IMR-90 (cell line): ENCODE measurements around the gene TMEM117. TPM values are rescaled to one million over a fixed set of nuclear protein-coding genes. Genes with fewer than 3 reads are reported as not detected.

Experiments used
- ATAC-seq: fragments of 200-7000 bp; cut with Tn5 transposase; 2 replicates; pipeline ENCODE4 v1.9.1; 2020; ENCODE audit warnings: low read depth, mild to moderate bottlenecking, moderate library complexity
- BruUV-seq: library from RNA; stranded (reverse); fragments of 400-500 nt; replicated peaks from 2 replicates; lab custom pipeline; 2021; lab: Mats Ljungman, UMichigan
- CTCF ChIA-PET: fragments of 300-600 bp; formaldehyde crosslinking; extraction: SDS; loops from one replicate; lab custom pipeline; 2021; ENCODE audit warnings: antibody characterized with exemption; lab: Yijun Ruan, JAX
- POLR2A ChIA-PET: fragments of 300-600 bp; sonication (Branson Sonifier 250); formaldehyde crosslinking; loops from one replicate; lab custom pipeline; 2022; ENCODE audit warnings: antibody characterized with exemption; ENCODE audit not compliant: unreplicated experiment; lab: Charles Lee
- DNase-seq: peaks from one replicate; pipeline ENCODE4 v3.0.0; 2013
- H2AFZ ChIP-seq: replicated peaks from 2 replicates; pipeline ENCODE3; 2013; ENCODE audit warnings: low read length, mild to moderate bottlenecking; ENCODE audit not compliant: poor library complexity
- H2AK5ac ChIP-seq: 2 replicates; pipeline ENCODE4 v1.6.1; 2013; ENCODE audit warnings: low read depth, low read length, inconsistent platforms
- H2AK9ac ChIP-seq: replicated peaks from 2 replicates; pipeline ENCODE3; 2013; ENCODE audit warnings: mild to moderate bottlenecking, low read depth, low read length, moderate library complexity; ENCODE audit not compliant: poor library complexity
- H2BK120ac ChIP-seq: 2 replicates; pipeline ENCODE4 v1.6.1; 2013; ENCODE audit warnings: low read depth, low read length, inconsistent platforms
- H2BK15ac ChIP-seq: 3 replicates; pipeline ENCODE4 v1.6.1; 2013; ENCODE audit warnings: low read depth, low read length, inconsistent platforms
- H2BK20ac ChIP-seq: 2 replicates; pipeline ENCODE4 v1.6.1; 2013; ENCODE audit warnings: low read depth, mild to moderate bottlenecking, inconsistent platforms, low read length, moderate library complexity
- H2BK5ac ChIP-seq: 2 replicates; pipeline ENCODE4 v1.6.1; 2013; ENCODE audit warnings: mild to moderate bottlenecking, low read depth, low read length, inconsistent platforms; ENCODE audit not compliant: poor library complexity, severe bottlenecking
- H3K14ac ChIP-seq: replicated peaks from 2 replicates; pipeline ENCODE4 v1.6.1; 2013; ENCODE audit warnings: low read depth, low read length, inconsistent platforms
- H3K18ac ChIP-seq: 2 replicates; pipeline ENCODE4 v1.6.1; 2013; ENCODE audit warnings: low read depth, low read length, control low read depth
- H3K23ac ChIP-seq: 2 replicates; pipeline ENCODE4 v1.6.1; 2013; ENCODE audit warnings: low read depth, low read length, inconsistent platforms
- H3K27ac ChIP-seq: 2 replicates; pipeline ENCODE4 v1.5.1; 2013; ENCODE audit warnings: mild to moderate bottlenecking, control low read depth, low read length; ENCODE audit not compliant: insufficient read depth
- H3K27me3 ChIP-seq: 2 replicates; pipeline ENCODE4 v1.6.1; 2013; ENCODE audit warnings: low read length; ENCODE audit not compliant: control insufficient read depth, insufficient read depth
- H3K36me3 ChIP-seq: 2 replicates; pipeline ENCODE4 v1.6.1; 2013; ENCODE audit warnings: low read length, mixed read lengths; ENCODE audit not compliant: control insufficient read depth, insufficient read depth
- H3K4ac ChIP-seq: 2 replicates; pipeline ENCODE4 v1.6.1; 2013; ENCODE audit warnings: low read depth, low read length, inconsistent platforms
- H3K4me1 ChIP-seq: 2 replicates; pipeline ENCODE4 v1.6.1; 2013; ENCODE audit warnings: low read length, mixed read lengths; ENCODE audit not compliant: control insufficient read depth, insufficient read depth
- H3K4me2 ChIP-seq: 2 replicates; pipeline ENCODE4 v1.6.1; 2013; ENCODE audit warnings: low read depth, mild to moderate bottlenecking, control low read depth, low read length, moderate library complexity
- H3K4me3 ChIP-seq: 2 replicates; pipeline ENCODE4 v1.5.1; 2013; ENCODE audit warnings: low read depth, mild to moderate bottlenecking, control low read depth, low read length, moderate library complexity; ENCODE audit not compliant: insufficient read depth
- H3K56ac ChIP-seq: 2 replicates; pipeline ENCODE4 v1.6.1; 2013; ENCODE audit warnings: low read length, inconsistent platforms; ENCODE audit not compliant: insufficient read depth; ENCODE audit errors: extremely low read depth
- H3K79me1 ChIP-seq, 2 experiments: 2 replicates each; pipeline ENCODE4 v1.6.1; 2013; ENCODE audit warnings: low read length in 2 of 2, inconsistent platforms in 1 of 2, low read depth in 1 of 2
- H3K9ac ChIP-seq: 2 replicates; pipeline ENCODE4 v1.6.1; 2013; ENCODE audit warnings: low read depth, low read length, control low read depth
- H3K9me1 ChIP-seq: 2 replicates; pipeline ENCODE4 v1.6.1; 2013; ENCODE audit warnings: low read length, inconsistent platforms; ENCODE audit not compliant: insufficient read depth
- H3K9me3 ChIP-seq: 2 replicates; pipeline ENCODE4 v1.6.1; 2013; ENCODE audit warnings: low read length; ENCODE audit not compliant: control insufficient read depth, insufficient read depth
- H4K20me1 ChIP-seq: 2 replicates; pipeline ENCODE4 v1.6.1; 2013; ENCODE audit warnings: low read length, inconsistent platforms; ENCODE audit not compliant: insufficient read depth
- H4K5ac ChIP-seq: 2 replicates; pipeline ENCODE4 v1.6.1; 2013; ENCODE audit warnings: mild to moderate bottlenecking, low read depth, low read length, control low read depth
- H4K8ac ChIP-seq, 2 experiments: 2 replicates each; pipeline ENCODE4 v1.6.1; 2013; ENCODE audit warnings: low read depth in 2 of 2, low read length in 2 of 2, control low read depth in 1 of 2, inconsistent platforms in 1 of 2
- H4K91ac ChIP-seq: 2 replicates; pipeline ENCODE4 v1.6.1; 2013; ENCODE audit warnings: low read depth, low read length, inconsistent platforms; ENCODE audit not compliant: insufficient read depth
- CTCF ChIP-seq: conservative IDR thresholded peaks from 2 replicates; pipeline ENCODE4 v1.5.1; 2012; ENCODE audit warnings: mild to moderate bottlenecking, low read depth, low read length, improper control_type of control experiment
- ELK1 ChIP-seq: fragments of 150-350 bp; IDR thresholded peaks from 2 replicates; pipeline ENCODE4 v1.6.1; 2016; ENCODE audit warnings: low read depth, mild to moderate bottlenecking, low read length, moderate library complexity, borderline replicate concordance
- WGBS, 2 experiments: methylation state at CpG; one replicate each; pipeline versions ENCODE4 v1.1.5 to v1.1.7; 2013; ENCODE audit warnings: missing lambda C conversion rate in 2 of 2; ENCODE audit not compliant: insufficient read length in 1 of 2; ENCODE audit errors: extremely low coverage in 2 of 2; 5-methylcytosine and 5-hydroxymethylcytosine counted together
- dilution Hi-C: fragments of 300-500 bp; cut with HindIII; formaldehyde crosslinking; loops from one replicate; pipeline ENCODE4 v1.14.3; 2018; ENCODE audit warnings: low sequenced_read_pairs; ENCODE audit not compliant: unreplicated experiment
- in situ Hi-C: fragments of 300-500 bp; cut with MboI; formaldehyde crosslinking; loops from 3 replicates; pipeline ENCODE4 v1.14.3; 2019; ENCODE audit warnings: low sequenced_read_pairs, inconsistent platforms, mixed read lengths
- intact Hi-C: fragments of 100-400 bp; cut with micrococcal nuclease; formaldehyde crosslinking; loops from 2 replicates; pipeline ENCODE4 v1.10.0; 2022
- polyA plus RNA-seq, 3 experiments: library from polyadenylated mRNA; depleted of rRNA; stranded (reverse); fragments of >200 nt; gene quantifications; 2 replicates each; pipeline ENCODE4 v1.2.3, GENCODE V29; 2012; ENCODE audit warnings: low replicate concordance in 1 of 3
- total RNA-seq: library from RNA; depleted of rRNA; stranded (reverse); fragments of >200 nt; gene quantifications from 2 replicates; pipeline ENCODE4 v1.2.3, GENCODE V29; 2012
- TF ChIP-seq, protein P1 (sequence below): fragments of 150-350 bp; IDR thresholded peaks from 2 replicates; pipeline ENCODE4 v1.6.1; 2017; ENCODE audit warnings: mild to moderate bottlenecking, antibody characterized with exemption, low read length, low read depth

TMEM117 gene
- total and polyA plus RNA-seq, 2 of the 4 experiments (the other 2 are of a cell fraction): 8.7 to 21.0 TPM

GRCh38 chr12:43973385-43973784, 137.5 kb downstream of the TMEM117 start:
- Histone ChIP-seq H3K27ac (no peak overlapping the region), H4K5ac (no peak overlapping the region), H3K9me3 (no peaks in the 10 kb centered on the region), H3K4ac (no peak overlapping the region), H2AK5ac (no peak overlapping the region), H3K36me3 (no peaks in the 10 kb centered on the region), H4K8ac (no peak overlapping the region), H3K23ac (no peak overlapping the region), H3K79me1 (no peaks in the 10 kb centered on the region), H2BK20ac (no peak overlapping the region), H3K18ac (no peak overlapping the region), H3K4me2 (no peak overlapping the region), H4K91ac (no peak overlapping the region), H3K4me3 (no peak overlapping the region), H2BK120ac (no peak overlapping the region), H3K56ac (no peak overlapping the region), H3K27me3 (no peaks in the 10 kb centered on the region), H3K4me1 (no peaks in the 10 kb centered on the region), H3K9ac (no peak overlapping the region), H2AK9ac (no peak overlapping the region), H2BK15ac (no peak overlapping the region), H4K20me1 (no peaks in the 10 kb centered on the region), H2BK5ac (no peak overlapping the region), H2AFZ (no peak overlapping the region), H3K9me1 (no peaks in the 10 kb centered on the region), H3K14ac (no peak overlapping the region)
- dilution Hi-C loops (no loop called here), intact Hi-C loops (no loop called here), in situ Hi-C loops (no loop called here)
- no peak for ATAC-seq
- CTCF ChIA-PET: no interaction called here
- no peak for DNase-seq
- TF ChIP-seq, protein P1, sequence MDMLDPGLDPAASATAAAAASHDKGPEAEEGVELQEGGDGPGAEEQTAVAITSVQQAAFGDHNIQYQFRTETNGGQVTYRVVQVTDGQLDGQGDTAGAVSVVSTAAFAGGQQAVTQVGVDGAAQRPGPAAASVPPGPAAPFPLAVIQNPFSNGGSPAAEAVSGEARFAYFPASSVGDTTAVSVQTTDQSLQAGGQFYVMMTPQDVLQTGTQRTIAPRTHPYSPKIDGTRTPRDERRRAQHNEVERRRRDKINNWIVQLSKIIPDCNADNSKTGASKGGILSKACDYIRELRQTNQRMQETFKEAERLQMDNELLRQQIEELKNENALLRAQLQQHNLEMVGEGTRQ: no peak
- TF ChIP-seq CTCF: no peak
- no peak for TF ChIP-seq ELK1
- BruUV-seq: no TSS peak
- POLR2A ChIA-PET: no interaction called here
- WGBS, 2 experiments: 83% methylated on average over 1 of the region's 2 CpGs; no CpG with 5 or more reads in 1 of the 2 experiments
